CD4-positive, alpha-beta T cell treated with Interleukin-12 subunit alpha and Interleukin-12 subunit beta, for 1 hour (primary cell): ENCODE results near the gene GUCA1A.
"Not testable (repeated sequence)": the region's sequence is repeated elsewhere in the genome, so short reads cannot be mapped to it uniquely, and the experiment has no call there.

ENCODE experiments used
- DNase-seq: peaks from one replicate; pipeline ENCODE4 v3.0.0-alpha.2; 2020

Gene GUCA1A

DNA sequence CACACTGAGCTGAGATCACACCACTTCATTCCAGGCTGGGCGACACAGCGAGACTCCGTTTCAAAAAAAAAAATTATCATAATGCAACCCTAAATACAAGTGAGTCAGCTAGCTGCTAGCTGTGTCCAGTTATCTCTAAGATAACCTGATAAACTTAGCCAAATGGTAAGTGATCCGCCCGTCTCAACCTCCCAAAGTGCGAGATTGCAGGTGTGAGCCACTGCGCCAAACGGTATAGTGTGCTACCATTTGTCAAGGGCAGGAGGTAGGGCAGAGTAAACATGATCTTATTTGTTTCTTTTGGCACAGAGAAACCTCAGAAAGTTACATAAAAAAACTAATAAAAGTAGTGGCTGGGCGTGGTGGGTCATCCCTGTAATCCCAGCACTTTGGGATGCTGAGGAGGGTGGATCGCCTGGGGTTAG, 26.0 kb upstream of the GUCA1A start:
- no peak for DNase-seq

GRCh38 chr6:42148058-42148457, 25.1 kb upstream of the GUCA1A start:
- no peak for DNase-seq

DNA sequence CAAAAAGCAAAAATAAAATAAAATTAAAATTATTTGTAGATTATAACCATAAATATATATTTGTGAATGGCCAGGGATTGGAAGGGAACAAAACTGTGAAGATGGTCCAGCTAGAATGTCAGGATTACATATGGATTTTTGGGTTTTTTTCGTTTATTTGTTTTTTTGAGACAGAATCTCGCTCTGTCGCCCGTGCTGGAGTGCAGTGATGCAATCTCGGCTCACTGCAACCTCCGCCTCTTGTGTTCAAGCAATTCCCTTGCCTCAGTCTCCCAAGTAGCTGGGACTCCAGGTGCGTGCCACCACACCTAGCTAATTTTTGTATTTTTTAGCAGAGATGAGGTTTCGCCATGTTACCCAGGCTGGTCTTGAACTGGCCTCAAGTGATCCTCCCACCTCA, 22.9 kb upstream of the GUCA1A start:
- no peak for DNase-seq

GRCh38 chr6:42152024-42152423, 21.1 kb upstream of the GUCA1A start:
- no peak for DNase-seq

GRCh38 chr6:42152528-42153213, 20.5 kb upstream of the GUCA1A start:
- not testable (repeated sequence) for DNase-seq

GRCh38 chr6:42153921-42154320, 19.2 kb upstream of the GUCA1A start:
- DNase-seq = no peak

GRCh38 chr6:42154461-42155209, 18.5 kb upstream of the GUCA1A start:
- no peak for DNase-seq

GRCh38 chr6:42155293-42155692, 17.9 kb upstream of the GUCA1A start:
- no peak for DNase-seq

GRCh38 chr6:42156638-42157037, 16.5 kb upstream of the GUCA1A start:
- DNase-seq = no peak

DNA sequence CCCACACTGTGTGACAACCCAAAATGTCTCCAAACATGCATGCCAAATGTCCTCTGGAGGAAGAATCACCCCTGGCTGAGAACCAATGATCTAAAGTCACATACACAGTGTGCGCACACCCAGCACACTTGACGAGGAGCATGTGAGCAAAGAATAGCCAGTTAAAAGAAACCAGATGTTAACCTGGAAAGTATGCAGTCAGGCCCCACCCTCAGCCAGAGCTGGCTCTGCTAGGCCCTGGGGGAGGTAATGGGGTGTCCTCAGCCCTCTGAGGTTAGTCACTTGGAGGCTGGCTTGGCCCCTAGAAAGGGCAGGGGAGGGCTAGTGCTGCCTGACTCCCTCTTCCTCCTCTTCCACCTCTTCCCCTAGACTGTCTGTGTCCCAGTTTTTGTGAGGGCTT, 15.2 kb upstream of the GUCA1A start:
- no peak for DNase-seq

- no peak for DNase-seq
Observed at GRCh38 chr6:42158631-42159030, 14.5 kb upstream of the GUCA1A start.

- no peak for DNase-seq
Observed at GRCh38 chr6:42159431-42160024, 13.6 kb upstream of the GUCA1A start.

DNA sequence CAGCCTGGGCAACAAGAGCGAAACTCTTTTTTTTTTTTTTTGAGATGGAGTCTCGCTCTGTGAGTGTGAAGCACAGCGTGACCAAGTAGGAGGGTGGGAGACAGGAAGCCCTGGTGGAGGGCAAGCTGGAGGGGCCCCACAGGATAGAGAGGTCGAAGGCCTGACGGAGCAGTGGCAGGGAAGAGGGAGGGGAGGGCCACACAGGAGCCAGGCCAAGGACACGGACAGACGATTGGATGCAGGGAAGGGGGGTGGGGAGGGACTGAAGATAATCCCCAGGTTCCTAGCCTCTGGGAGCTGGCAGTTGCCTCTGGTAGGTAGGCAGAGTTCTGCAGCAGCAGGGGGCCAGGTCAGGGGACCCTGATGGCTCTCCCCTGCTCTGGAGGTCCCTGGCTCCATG, 10.8 kb upstream of the GUCA1A start:
- no peak for DNase-seq

DNA sequence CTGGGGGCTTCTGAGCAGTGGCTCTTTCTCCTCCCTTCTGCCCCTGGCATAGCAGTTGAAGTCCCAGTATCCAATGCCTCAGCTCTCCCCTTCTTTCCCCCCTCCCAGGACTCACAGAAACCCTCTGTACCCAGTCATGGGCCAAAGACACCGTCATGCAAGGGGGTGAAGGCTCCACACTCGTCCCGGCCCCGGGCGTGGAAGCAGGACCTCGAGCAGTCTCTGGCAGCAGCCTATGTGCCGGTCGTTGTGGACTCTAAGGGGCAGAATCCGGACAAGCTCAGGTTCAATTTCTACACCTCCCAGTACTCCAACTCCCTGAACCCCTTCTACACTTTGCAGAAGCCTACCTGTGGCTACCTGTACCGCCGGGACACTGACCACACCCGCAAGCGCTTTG, 10.4 kb upstream of the GUCA1A start:
- DNase-seq = no peak

DNA sequence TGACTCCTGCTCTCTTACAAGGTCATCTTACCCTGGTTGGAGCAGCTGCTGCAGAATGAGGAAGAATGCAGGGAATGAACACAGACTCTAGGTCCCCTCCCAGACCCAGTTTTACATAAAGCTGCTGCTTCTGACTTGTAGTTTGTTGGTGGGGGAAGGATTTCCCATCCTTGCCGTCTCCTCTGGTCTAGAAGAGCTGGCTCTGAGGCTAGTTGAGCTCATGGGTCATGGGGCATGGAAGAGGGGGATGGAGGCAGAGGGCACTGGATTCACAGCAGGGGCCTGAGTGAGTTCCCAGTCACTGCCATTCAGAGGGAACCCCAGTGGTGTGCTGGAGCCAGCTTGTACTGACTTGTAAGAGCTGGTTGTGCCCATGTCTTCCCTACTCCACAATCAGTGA, 9.2 kb upstream of the GUCA1A start:
- DNase-seq = no peak

DNA sequence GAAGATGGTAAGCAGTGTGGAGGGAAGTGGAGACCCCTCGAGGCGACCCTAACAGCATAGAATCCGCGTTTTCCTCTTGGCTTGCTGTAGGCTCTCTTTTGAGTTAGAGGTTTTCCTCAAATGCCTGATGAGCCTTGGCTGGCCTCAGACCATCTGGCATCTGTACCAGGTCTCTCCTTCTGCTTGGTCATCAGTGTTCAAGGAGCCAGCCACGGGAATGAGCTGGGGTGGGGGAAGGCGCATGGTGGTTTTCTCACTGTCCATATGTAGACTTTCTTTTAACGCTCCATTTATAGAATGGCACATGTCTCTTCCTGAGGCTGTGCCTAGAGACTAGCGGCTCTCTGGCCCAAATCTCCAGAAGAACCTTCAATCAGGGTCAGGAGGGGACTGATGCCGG, 8.1 kb upstream of the GUCA1A start:
- DNase-seq = no peak

DNA sequence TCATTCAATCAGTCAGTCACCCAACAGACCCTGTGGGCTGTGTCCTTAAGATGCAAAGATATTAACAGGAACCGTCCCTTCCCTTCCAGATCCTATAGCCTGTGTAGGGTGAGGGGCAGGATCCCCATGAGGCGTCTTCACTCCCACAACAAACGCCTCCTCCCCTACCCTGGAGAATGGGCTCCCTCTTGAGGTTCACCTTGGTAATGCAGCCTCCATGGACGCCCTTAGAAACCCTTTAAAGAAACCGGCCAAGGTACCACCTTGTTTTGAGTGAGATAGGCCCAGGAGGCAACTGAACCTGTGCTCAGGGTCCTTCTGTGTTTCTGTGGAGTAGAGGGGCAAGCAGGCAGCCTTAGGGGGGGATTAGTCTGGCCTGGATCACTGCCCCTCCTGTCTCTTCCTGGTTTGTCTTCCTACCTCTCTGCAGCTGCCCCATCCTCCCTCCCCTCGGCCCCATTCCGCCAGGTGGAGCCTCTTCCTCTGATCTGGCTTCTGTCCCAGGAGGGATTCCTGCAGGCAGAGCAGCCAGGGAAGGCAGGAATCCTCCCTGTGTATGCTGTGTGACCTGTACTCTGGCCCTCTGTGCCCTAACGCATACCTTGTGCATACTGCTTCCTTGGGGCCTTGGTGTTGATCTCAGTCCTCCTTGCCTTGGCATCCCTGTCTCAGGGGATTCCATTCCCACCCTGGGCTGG, 6.6 kb upstream of the GUCA1A start:
- DNase-seq = peak; percentile 78

- no peak for DNase-seq
Observed at GRCh38 chr6:42168650-42169049, 4.5 kb upstream of the GUCA1A start.

DNA sequence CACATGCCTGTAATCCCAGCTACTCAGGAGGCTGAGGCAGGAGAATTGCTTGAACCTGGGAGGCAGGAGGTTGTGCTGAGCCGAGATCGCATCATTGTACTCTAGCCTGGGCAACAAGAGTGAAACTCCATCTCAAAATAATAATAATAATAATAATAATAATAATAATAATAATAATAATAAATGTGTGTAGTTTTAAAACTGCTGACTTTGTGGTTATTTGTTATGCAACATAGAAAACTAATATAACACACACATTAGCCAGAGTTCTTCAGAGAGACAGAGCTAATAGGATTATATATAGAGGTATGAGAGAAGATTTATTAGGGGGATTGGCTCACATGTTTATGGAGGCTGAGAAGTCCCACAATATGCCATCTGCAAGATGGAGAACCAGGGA, 3.4 kb upstream of the GUCA1A start:
- DNase-seq = not testable (repeated sequence)

DNA sequence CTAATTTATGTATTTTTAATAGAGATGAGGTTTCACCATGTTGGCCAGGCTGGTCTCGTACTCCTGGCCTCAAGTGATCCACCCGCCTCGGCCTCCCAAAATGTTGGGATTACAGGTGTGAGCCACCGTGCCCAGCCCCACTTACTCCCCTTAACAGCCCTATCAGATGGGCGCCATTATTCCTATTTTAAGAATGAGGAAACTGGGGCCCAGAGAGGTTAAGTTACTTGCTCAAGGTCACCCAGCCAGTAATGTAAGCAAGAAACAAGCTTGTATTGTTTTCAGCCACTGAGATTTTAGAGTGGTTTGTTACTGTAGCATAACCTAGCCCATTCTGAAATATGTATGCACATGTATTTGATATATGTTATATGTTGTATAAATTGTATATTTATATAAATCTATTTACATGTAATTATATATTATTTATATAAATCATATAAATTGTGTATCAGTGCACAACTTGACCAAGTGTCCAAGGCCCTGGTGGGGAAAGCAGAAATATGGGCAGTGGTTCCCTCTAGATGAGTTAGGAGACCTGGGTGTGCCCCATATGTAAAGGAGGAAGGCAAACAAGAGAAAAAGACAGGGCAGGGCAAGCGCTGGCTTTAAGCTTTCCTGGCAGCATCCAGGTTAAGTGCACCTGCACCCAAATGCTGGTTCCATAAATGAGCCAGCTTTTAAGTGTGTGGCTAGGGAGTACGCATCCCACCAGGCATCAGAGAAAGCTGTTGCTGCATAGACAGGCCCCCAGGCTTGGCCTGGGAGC, 1.2 kb upstream of the GUCA1A start:
- DNase-seq = no peak

GRCh38 chr6:42175860-42176259, 2.7 kb downstream of the GUCA1A start:
- DNase-seq = no peak

DNA sequence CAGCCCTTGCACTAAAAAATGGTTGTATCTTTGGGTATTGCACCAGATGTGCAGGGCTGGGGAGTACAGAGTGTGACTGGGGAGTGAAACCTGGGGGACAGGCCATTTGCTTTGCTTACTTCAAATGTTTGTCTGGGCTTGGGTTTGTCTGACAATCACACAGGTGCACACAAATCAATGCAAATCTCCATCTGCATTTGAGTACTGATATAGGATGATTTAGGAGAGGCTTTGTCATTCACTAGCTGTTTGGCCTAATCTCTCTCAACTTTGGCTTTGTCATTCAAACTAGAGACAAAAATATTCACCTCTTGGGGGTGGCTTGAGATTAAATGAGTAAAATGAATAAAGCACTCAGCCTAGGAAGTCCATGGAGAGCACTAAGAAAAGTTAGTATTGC, 3.8 kb downstream of the GUCA1A start:
- DNase-seq = no peak
